HG02588 (cell line): Measurements from ENCODE around the gene TRAM2.
A peak's percentile ranks its signal among the peaks of the same experiment; 100 is the strongest.

ENCODE experiments used
- ATAC-seq: cut with Tn5 transposase; IDR thresholded peaks from one replicate; pipeline ENCODE4 v1.9.1; 2021; ENCODE audit warnings: mild to moderate bottlenecking, moderate library complexity; ENCODE audit not compliant: unreplicated experiment

The TRAM2 gene

DNA sequence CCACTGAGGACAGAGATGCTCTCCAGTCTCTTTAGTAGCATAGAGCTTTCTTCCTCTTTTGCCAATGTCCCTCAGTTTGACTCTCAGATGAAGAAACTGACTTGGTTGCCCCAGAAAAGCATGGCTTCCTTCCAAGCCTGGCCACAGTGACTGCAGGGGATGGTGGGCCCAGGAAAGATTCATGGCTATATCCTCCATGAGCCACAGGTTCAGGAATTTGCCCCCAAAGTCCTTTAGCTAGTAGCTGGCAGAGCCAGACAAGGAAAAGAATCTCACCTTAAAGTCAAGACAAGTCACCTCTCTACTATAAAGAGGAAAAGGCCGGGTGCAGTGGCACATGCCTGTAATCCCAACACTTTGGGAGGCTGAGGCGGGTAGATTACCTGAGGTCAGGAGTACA, 43.4 kb downstream of the TRAM2 start:
- no peak for ATAC-seq

DNA sequence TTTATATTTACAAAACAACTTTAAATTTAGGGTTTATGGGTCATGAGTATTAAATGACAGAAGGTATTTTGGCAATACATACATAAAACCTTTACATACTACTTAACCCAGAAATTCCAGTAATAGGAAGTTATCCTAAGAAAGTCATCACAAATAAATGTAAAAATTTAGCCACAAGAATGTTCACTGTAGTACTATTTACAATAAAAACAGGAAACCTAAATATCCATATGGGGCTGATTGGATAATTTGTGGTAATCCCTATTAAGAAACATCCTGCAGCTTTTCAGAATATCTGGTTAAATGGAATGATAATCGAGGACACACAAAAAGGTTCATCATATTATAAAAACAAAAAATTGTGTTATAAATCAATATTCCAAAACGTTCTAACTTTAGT, 44.4 kb downstream of the TRAM2 start:
- ATAC-seq = no peak

DNA sequence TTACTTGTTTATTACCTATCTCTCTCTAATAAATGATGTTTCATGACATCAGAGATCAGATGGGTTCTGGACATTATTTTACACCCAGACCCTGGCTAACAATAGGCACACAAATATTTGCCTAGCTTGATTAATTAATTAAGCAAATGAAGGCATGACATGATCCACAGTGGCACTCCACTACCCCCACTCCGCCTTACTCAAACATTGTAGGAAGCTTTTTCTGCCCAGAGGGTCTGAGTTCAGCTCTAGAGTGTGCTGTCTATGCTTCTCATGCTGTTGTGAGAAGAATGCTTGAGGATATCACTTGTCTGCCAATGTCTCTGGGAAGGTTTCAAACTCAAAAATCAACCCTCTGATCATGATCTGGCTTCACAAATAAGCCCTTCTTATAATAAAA, 45.0 kb downstream of the TRAM2 start:
- no peak for ATAC-seq

DNA sequence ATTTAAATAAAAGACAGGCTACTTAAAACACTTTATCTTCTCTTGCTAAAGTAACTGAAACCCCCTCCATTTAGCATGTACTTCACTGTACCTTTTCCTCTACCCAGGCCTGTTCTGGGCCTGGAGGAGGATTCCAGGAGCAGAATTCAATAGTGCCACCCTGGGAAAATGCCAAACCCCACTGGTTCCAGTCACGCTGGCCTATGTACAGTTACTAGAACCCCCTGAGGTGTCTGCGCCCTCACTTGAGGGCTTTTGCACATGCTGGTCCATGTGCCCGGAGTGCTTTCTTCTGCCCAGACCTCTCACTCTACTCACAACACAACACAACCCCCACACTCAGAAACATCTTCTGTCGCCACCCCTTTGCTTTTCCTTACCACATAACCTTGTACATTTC, 45.5 kb downstream of the TRAM2 start:
- ATAC-seq = no peak

- no peak for ATAC-seq
These were observed 46.5 kb downstream of the TRAM2 start for GRCh38 chr6:52530351-52530750.

DNA sequence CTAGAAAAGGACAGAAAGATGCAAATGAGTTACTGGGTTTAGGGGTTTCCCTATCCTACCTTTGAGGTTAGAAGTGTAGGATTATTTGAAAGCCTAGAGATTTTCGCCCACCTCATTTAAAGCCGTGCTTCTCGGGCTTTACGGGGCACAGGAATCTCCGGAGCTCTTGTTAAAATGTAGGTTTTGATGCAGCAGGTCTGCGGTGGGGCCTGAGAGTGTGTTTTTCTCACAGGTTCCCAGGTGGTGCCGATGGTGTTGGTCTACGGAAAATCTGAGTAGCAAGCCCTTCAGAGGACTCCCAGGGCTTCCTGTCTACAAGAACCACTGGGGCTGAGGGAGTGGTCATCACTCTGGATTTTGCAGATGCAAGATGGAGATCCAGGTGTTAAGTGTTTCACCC, 47.5 kb downstream of the TRAM2 start:
- no peak for ATAC-seq

GRCh38 chr6:52527436-52527835, 49.4 kb downstream of the TRAM2 start:
- ATAC-seq = no peak

- no peak for ATAC-seq
These were observed 50.2 kb downstream of the TRAM2 start for GRCh38 chr6:52526634-52527033.

GRCh38 chr6:52524918-52525317, 51.9 kb downstream of the TRAM2 start:
- no peak for ATAC-seq

- ATAC-seq = no peak
These were observed 53.3 kb downstream of the TRAM2 start for GRCh38 chr6:52523378-52524142.

GRCh38 chr6:52522655-52523054, 54.2 kb downstream of the TRAM2 start:
- no peak for ATAC-seq

DNA sequence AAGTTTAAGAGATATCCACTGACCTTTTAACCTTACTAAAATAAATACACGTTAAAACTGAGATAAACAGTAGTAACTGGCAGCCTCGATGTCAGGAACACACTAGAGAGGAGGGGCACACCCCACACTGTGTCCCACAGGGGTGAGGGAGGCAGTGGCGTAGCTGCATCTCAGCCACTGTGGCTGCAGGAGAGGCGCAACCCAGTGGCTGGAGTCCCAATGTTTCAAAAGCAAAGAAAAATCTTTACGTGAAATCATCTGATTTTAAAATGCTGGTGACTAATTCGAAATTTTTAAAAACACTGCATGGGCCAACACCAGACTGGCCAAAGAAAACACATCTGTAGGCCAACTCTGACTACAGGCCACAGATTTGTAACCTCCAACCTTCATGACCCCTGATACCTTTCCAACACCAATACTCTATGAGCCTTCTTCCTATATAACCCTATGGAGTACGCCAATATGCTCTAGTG, 54.7 kb downstream of the TRAM2 start:
- no peak for ATAC-seq

DNA sequence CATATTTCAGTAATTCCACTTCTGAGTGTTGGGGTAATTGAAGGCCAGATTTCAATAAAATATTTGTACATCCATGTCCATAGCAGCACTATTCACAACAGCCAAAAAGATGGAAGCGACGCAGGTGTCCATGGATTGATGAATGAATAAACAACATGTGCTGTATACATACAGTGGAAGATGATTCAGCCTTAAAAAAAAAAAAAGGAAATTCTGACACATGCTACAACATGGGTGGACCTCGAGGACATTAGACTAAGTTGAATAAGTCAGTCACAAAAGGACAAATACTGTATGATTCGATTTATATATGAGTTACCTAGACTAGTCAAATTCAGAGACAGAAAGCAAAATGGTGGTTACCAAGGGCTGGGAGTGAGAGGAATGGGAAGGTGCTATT, 57.2 kb downstream of the TRAM2 start:
- no peak for ATAC-seq

- ATAC-seq = no peak
These were observed 58.4 kb downstream of the TRAM2 start for GRCh38 chr6:52518279-52518945.

- peak; percentile 96 for ATAC-seq
These were observed 59.2 kb downstream of the TRAM2 start for GRCh38 chr6:52517502-52518278.

DNA sequence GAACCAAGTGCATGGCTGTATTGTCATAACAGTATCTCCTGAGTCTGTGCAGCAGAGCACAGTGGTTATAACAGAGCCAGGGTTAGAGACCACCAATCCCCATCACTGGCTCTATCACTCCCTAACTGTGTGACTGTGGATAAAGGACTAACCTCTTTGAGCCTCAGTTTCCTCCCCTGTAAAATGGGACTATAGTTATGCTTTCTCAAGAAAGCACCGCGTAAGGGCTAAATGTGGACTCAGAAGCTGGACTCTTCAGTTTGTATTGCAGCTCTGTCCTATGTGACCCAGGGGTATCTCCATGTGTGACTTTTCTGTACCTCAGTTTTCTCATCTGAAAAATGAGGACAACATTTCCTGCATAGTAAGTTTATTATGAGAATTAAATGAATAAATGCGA, 59.9 kb downstream of the TRAM2 start:
- no peak for ATAC-seq

- ATAC-seq = no peak
These were observed 60.6 kb downstream of the TRAM2 start for GRCh38 chr6:52516269-52516668.

DNA sequence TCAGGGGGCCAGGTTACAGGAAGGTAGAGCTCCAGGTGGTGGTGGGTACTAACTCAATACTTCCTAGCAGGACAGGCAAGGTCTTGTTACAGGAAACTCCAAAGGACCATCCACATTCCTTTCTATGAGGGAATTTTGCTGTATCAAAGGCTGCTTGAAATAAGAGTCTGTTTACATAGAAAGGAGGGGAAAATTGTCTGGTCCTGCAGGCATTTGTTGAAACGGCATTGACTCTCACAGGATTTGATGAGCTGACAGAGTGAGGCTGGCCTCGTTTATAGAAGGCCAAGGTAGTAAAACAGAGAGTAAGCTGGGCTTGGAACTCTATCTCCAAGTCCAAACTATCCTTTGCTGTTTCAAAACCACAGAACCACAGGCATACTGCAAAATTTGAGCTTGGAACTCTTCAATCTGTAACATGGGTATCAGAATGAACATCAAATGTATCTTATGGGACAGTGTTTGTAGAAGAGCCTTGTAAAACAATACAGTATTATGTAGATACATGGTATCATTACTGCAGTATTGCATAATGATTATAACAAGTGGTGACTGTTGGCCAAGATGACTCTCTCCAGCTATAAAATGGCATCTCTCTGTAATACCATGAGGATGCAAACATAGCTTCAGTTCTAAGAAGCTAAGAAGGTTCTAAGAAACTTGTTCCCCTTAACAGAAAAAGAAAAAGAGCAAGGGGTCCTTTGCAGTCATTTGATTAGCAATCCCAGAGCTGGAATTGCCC, 61.5 kb downstream of the TRAM2 start:
- no peak for ATAC-seq

- no peak for ATAC-seq
These were observed 62.3 kb downstream of the TRAM2 start for GRCh38 chr6:52514514-52514913.

DNA sequence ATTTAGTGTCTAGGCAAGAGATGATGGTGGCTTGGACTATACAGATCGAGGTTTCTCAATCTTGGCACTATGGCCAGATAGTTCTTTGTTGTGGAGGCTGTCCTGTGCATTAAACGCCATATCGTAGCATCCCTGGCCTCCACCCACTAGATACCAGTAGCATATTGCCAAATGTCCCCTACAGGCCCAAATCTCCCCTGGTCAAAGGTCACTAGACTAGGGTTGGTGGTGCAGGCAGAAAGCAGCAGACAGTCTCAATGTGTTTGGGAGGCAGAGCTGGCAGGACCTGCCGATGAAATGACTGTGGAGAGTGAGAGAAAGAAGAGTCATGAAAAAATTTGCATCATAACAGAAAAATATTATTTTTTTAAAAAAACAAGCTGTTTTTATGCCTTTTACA, 63.0 kb downstream of the TRAM2 start:
- no peak for ATAC-seq

- no peak for ATAC-seq
These were observed 63.4 kb downstream of the TRAM2 start for GRCh38 chr6:52513464-52513863.
